Thyroid gland (tissue), 4 donors: Measurements from ENCODE around the gene TOLLIP.

Source experiments
- CTCF ChIP-seq, 6 experiments: fragments of 200-600 bp in 3 of 6; fragments of 450-650 bp in 3 of 6; sonication (generic) in 3 of 6; IDR thresholded peaks; one replicate each; pipeline ENCODE4 v1.5.1; 2016 to 2019; ENCODE audit warnings: antibody characterized with exemption in 6 of 6, mild to moderate bottlenecking in 2 of 6, inconsistent platforms in 1 of 6, moderate library complexity in 1 of 6
- POLR2A ChIP-seq, 2 donors: fragments of 450-650 bp; IDR thresholded peaks; one replicate each; pipeline ENCODE4 v1.6.1; 2017; ENCODE audit warnings: antibody characterized with exemption in 2 of 2, mild to moderate bottlenecking in 2 of 2, moderate library complexity in 1 of 2

GRCh38 chr11:1299621-1300020 is 9.8 kb downstream of the TOLLIP start:
- TF ChIP-seq CTCF (IDR thresholded peaks at IDR 0.05) (no peak), POLR2A (IDR thresholded peaks at IDR 0.05) (no peak)
